H1 (cell line): Measurements from ENCODE around the gene SDC4.

Experiments
- ATF2 ChIP-seq: IDR thresholded peaks from 2 replicates; pipeline ENCODE4 v1.6.1; 2012; ENCODE audit warnings: low read length, inconsistent platforms
- CHD2 ChIP-seq: IDR thresholded peaks from 2 replicates; pipeline ENCODE4 v1.6.1; 2012; ENCODE audit warnings: low read length, improper control_type of control experiment
- CREB1 ChIP-seq: IDR thresholded peaks from 2 replicates; pipeline ENCODE4 v1.6.1; 2012; ENCODE audit warnings: inconsistent platforms
- CTCF ChIP-seq, 3 experiments: IDR thresholded peaks; 1 replicate in 2 of 3; 2 replicates in 1 of 3; pipeline versions ENCODE4 v1.5.1 to v1.6.1; 2011; ENCODE audit warnings: low read length in 3 of 3, mild to moderate bottlenecking in 3 of 3, inconsistent platforms in 2 of 3, low read depth in 1 of 3, moderate library complexity in 1 of 3; ENCODE audit not compliant: insufficient read depth in 1 of 3; ENCODE audit errors: control extremely low read depth in 1 of 3
- EGR1 ChIP-seq: IDR thresholded peaks from 2 replicates; pipeline ENCODE4 v1.6.1; 2011; ENCODE audit warnings: low read depth, low read length, borderline replicate concordance
- EZH2 ChIP-seq: fragments of 200-600 bp; sonication (generic); IDR thresholded peaks from 2 replicates; pipeline ENCODE4 v1.7.1; 2012; ENCODE audit warnings: low read depth, mild to moderate bottlenecking, moderate library complexity, low read length, inconsistent platforms; ENCODE audit not compliant: severe bottlenecking
- GABPA ChIP-seq: IDR thresholded peaks from 2 replicates; pipeline ENCODE4 v1.6.1; 2011; ENCODE audit warnings: mild to moderate bottlenecking, low read length, moderate library complexity, borderline replicate concordance; ENCODE audit not compliant: insufficient read depth
- KDM1A ChIP-seq: fragments of 200-600, 300-600 bp; sonication (generic); IDR thresholded peaks from 2 replicates; pipeline ENCODE4 v1.7.1; 2016; ENCODE audit warnings: mild to moderate bottlenecking, low read length, borderline replicate concordance
- MAX ChIP-seq: IDR thresholded peaks from 2 replicates; pipeline ENCODE4 v1.6.1; 2012; ENCODE audit warnings: inconsistent platforms
- POLR2AphosphoS5 ChIP-seq: IDR thresholded peaks from 2 replicates; pipeline ENCODE4 v1.6.1; 2011; ENCODE audit warnings: low read depth, low read length
- RFX5 ChIP-seq: IDR thresholded peaks from 2 replicates; pipeline ENCODE4 v1.6.1; 2011; ENCODE audit warnings: low read depth, low read length, improper control_type of control experiment, borderline replicate concordance
- SP1 ChIP-seq: IDR thresholded peaks from 2 replicates; pipeline ENCODE4 v1.6.1; 2011; ENCODE audit warnings: low read depth, low read length

GRCh38 chr20:45282700-45283550 is 65.3 kb downstream of the SDC4 start:
- TF ChIP-seq CHD2 (no peak), CTCF (IDR thresholded peaks at IDR 0.05; ENCODE audit: control extremely low read depth in 1 of 3, insufficient read depth in 1 of 3, low read depth in 1 of 3, low read length in 3 of 3) (no peak), EZH2 (no peak), CREB1 (no peak), RFX5 (no peak), POLR2AphosphoS5 (no peak), EGR1 (no peak), KDM1A (no peak), GABPA (no peak), ATF2 (no peak), SP1 (no peak), MAX (no peak)
